Activated T-cell treated with anti-CD3 and anti-CD28 coated beads, Interleukin-2, amount 50 U/mL, for 72 hours (primary cell): ENCODE measurements around the gene PDIK1L. TPM values are rescaled to one million over a fixed set of nuclear protein-coding genes. Genes with fewer than 3 reads are reported as not detected.
A peak's percentile ranks its signal among the peaks of the same experiment; 100 is the strongest.

Experiments
- ATAC-seq, 2 donors: fragments of 150-1000 bp; cut with Tn5 transposase; replicated peaks in 1 of 2; 2 replicates each; pipeline ENCODE4 v1.10.0; 2021; ENCODE audit warnings: moderate library complexity in 2 of 2, mild to moderate bottlenecking in 1 of 2
- DNase-seq, 2 donors: peaks; one replicate each; pipeline ENCODE4 v3.0.0; 2021 to 2022; ENCODE audit warnings: mixed read lengths in 1 of 2
- H3K27ac Mint-ChIP-seq: one replicate; pipeline ENCODE4 v1.8.0; 2022; ENCODE audit warnings: mild to moderate bottlenecking, moderate library complexity, mixed read lengths
- H3K27me3 Mint-ChIP-seq: one replicate; pipeline ENCODE4 v1.8.0; 2022; ENCODE audit warnings: low read depth, mixed read lengths
- H3K36me3 Mint-ChIP-seq, 2 donors: one replicate each; pipeline ENCODE4 v1.8.0; 2022; ENCODE audit warnings: mixed read lengths in 2 of 2, mild to moderate bottlenecking in 1 of 2; ENCODE audit not compliant: insufficient read depth in 2 of 2
- H3K4me1 Mint-ChIP-seq: one replicate; pipeline ENCODE4 v1.8.0; 2022; ENCODE audit warnings: low read depth, mixed read lengths
- H3K4me3 Mint-ChIP-seq, 2 donors: one replicate each; pipeline ENCODE4 v1.8.0; 2022; ENCODE audit warnings: mild to moderate bottlenecking in 2 of 2, mixed read lengths in 2 of 2, moderate library complexity in 2 of 2
- H3K9me3 Mint-ChIP-seq, 2 donors: one replicate each; pipeline ENCODE4 v1.8.0; 2022; ENCODE audit warnings: mixed read lengths in 2 of 2
- total RNA-seq, 2 donors: library from RNA; stranded (reverse); gene quantifications; one replicate each; pipeline ENCODE4 v1.2.3, GENCODE V29; 2022

Gene PDIK1L
- 10 to 100 TPM; 17.9 to 22.5 TPM for total RNA-seq

GRCh38 chr1:26111530-26112406, at the start of gene PDIK1L:
TSS of gene PDIK1L (plus strand) at chr1:26111824. CDS start at chr1:26114309, 2,485 bp downstream.
- Mint-ChIP-seq H3K4me3 (peak within 1 kb of the TSS; percentile 95 to 98), H3K4me1 (peaks cover 37% of the 10 kb centered on the region), H3K36me3 (peaks cover 3 to 7% of the 10 kb centered on the region in 2 donors), H3K9me3 (no peaks in the 10 kb centered on the region), H3K27ac (peak within 1 kb of the TSS; percentile 90), H3K27me3 (no peaks in the 10 kb centered on the region)
- DNase-seq (peak; percentile 93 to 95), ATAC-seq (peak; percentile 85 to 87)

GRCh38 chr1:26064553-26064952, 47.1 kb upstream of the PDIK1L start:
- ATAC-seq: no peak
- H3K27me3 Mint-ChIP-seq: peaks cover 24% of the 10 kb centered on the region

GRCh38 chr1:26066160-26066559, 45.5 kb upstream of the PDIK1L start:
- no peak overlapping the region for H3K4me3 Mint-ChIP-seq
- ATAC-seq: no peak
- H3K4me1 Mint-ChIP-seq: no peaks in the 10 kb centered on the region

More at GRCh38 chr1:26064553-26064952, 47.1 kb upstream of the PDIK1L start:
- Mint-ChIP-seq H3K36me3 (no peaks in the 10 kb centered on the region), H3K9me3 (no peaks in the 10 kb centered on the region), H3K27ac (no peak overlapping the region), H3K4me1 (no peaks in the 10 kb centered on the region), H3K4me3 (no peak overlapping the region)
- no peak for DNase-seq

GRCh38 chr1:26066857-26067256, 44.8 kb upstream of the PDIK1L start:
- no peak for DNase-seq
- Mint-ChIP-seq H3K9me3 (no peaks in the 10 kb centered on the region), H3K36me3 (no peaks in the 10 kb centered on the region), H3K4me1 (no peaks in the 10 kb centered on the region), H3K4me3 (no peak overlapping the region), H3K27me3 (peaks cover 14% of the 10 kb centered on the region), H3K27ac (no peak overlapping the region)
- ATAC-seq: no peak

More at GRCh38 chr1:26066160-26066559, 45.5 kb upstream of the PDIK1L start:
- Mint-ChIP-seq H3K27ac (no peak overlapping the region), H3K36me3 (no peaks in the 10 kb centered on the region), H3K9me3 (no peaks in the 10 kb centered on the region), H3K27me3 (peaks cover 13% of the 10 kb centered on the region)
- DNase-seq: no peak

GRCh38 chr1:26067432-26067911, 44.2 kb upstream of the PDIK1L start, which contains the start of gene TRIM63:
TSS of gene TRIM63 (minus strand) at chr1:26067630. CDS start at chr1:26067494, 136 bp downstream.
- Mint-ChIP-seq H3K27ac (no peak within 1 kb of the TSS), H3K27me3 (peaks cover 20% of the 10 kb centered on the region), H3K4me3 (no peak within 1 kb of the TSS), H3K9me3 (no peaks in the 10 kb centered on the region), H3K4me1 (no peaks in the 10 kb centered on the region), H3K36me3 (no peaks in the 10 kb centered on the region)
- DNase-seq (no peak), ATAC-seq (no peak)

GRCh38 chr1:26069941-26070295, 41.7 kb upstream of the PDIK1L start:
- H3K27ac Mint-ChIP-seq: no peak overlapping the region
- H3K36me3 Mint-ChIP-seq: no peaks in the 10 kb centered on the region
- peaks cover 24% of the 10 kb centered on the region for H3K27me3 Mint-ChIP-seq
- DNase-seq: no peak
- no peaks in the 10 kb centered on the region for H3K4me1 Mint-ChIP-seq
- H3K4me3 Mint-ChIP-seq: no peak overlapping the region
- ATAC-seq: no peak
- no peaks in the 10 kb centered on the region for H3K9me3 Mint-ChIP-seq

- Mint-ChIP-seq H3K36me3 (no peaks in the 10 kb centered on the region), H3K27me3 (peaks cover 24% of the 10 kb centered on the region), H3K4me1 (no peaks in the 10 kb centered on the region), H3K27ac (no peak overlapping the region), H3K4me3 (no peak overlapping the region), H3K9me3 (no peaks in the 10 kb centered on the region)
- no peak for DNase-seq
- no peak for ATAC-seq
Observed at GRCh38 chr1:26070296-26070962, 41.2 kb upstream of the PDIK1L start.

GRCh38 chr1:26070963-26071342, 40.7 kb upstream of the PDIK1L start:
- Mint-ChIP-seq H3K9me3 (no peaks in the 10 kb centered on the region), H3K4me1 (no peaks in the 10 kb centered on the region), H3K36me3 (no peaks in the 10 kb centered on the region), H3K27ac (no peak overlapping the region), H3K27me3 (peaks cover 24% of the 10 kb centered on the region), H3K4me3 (no peak overlapping the region)
- DNase-seq (no peak), ATAC-seq (no peak)

GRCh38 chr1:26072305-26072704, 39.3 kb upstream of the PDIK1L start:
- no peaks in the 10 kb centered on the region for H3K36me3 Mint-ChIP-seq
- no peak overlapping the region for H3K4me3 Mint-ChIP-seq
- peaks cover 24% of the 10 kb centered on the region for H3K27me3 Mint-ChIP-seq
- H3K9me3 Mint-ChIP-seq: no peaks in the 10 kb centered on the region
- no peak overlapping the region for H3K27ac Mint-ChIP-seq
- DNase-seq (no peak), ATAC-seq (no peak)
- H3K4me1 Mint-ChIP-seq: no peaks in the 10 kb centered on the region

DNA sequence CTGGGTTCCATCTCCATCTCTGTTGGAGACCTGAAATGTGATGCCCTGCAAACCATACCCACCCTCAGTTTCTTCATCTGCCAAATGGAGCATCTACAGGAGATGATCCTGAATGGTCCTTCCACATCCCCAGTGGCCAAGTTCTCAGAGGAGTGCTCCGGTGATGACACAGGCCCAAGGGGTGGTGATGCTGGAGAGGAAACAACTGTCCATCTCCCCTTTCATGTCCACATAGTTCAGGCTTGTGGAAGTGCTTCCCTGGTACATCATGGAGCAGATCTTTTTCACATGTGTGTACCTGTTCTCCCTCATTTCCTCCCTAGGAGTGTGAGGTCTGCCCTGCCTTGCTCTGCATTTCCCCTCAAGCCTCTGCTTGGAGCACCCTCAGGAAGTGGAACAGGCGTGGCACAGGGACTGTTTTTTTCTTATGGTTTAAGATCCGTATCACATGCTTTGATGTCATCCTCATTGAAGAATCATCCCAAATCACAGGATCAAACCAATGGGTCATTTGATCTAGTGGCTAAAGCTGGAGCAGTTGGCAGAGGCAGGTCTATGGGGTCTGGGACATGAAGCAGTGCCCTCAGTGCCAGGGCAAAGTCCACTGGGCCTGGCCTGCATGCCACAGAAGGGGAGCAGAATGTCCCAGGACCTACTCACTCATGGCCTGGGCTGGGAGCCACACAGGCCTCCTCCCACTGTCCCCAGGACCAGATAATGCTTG, 36.0 kb upstream of the PDIK1L start:
- Mint-ChIP-seq H3K36me3 (no peaks in the 10 kb centered on the region), H3K4me3 (no peak overlapping the region), H3K27me3 (peaks cover 11% of the 10 kb centered on the region), H3K9me3 (no peaks in the 10 kb centered on the region), H3K27ac (no peak overlapping the region), H3K4me1 (no peaks in the 10 kb centered on the region)
- DNase-seq: no peak
- no peak for ATAC-seq

- Mint-ChIP-seq H3K9me3 (no peaks in the 10 kb centered on the region), H3K27ac (no peak overlapping the region), H3K4me3 (no peak overlapping the region), H3K4me1 (no peaks in the 10 kb centered on the region), H3K27me3 (peaks cover 4% of the 10 kb centered on the region), H3K36me3 (no peaks in the 10 kb centered on the region)
- DNase-seq (no peak), ATAC-seq (no peak)
Observed at GRCh38 chr1:26077524-26077923, 34.1 kb upstream of the PDIK1L start.

- no peak for DNase-seq
- no peaks in the 10 kb centered on the region for H3K36me3 Mint-ChIP-seq
- no peak overlapping the region for H3K4me3 Mint-ChIP-seq
- no peaks in the 10 kb centered on the region for H3K27me3 Mint-ChIP-seq
- ATAC-seq: no peak
- H3K4me1 Mint-ChIP-seq: no peaks in the 10 kb centered on the region
- H3K27ac Mint-ChIP-seq: no peak overlapping the region
- H3K9me3 Mint-ChIP-seq: no peaks in the 10 kb centered on the region
Observed at GRCh38 chr1:26078286-26079177, 33.1 kb upstream of the PDIK1L start.
